Measurements from ENCODE around the gene ABCA12. TPM values are rescaled to one million over a fixed set of nuclear protein-coding genes. Genes with fewer than 3 reads are reported as not detected.

The ABCA12 gene
- total RNA-seq, 1 experiment from 2014 or later = 0.05 TPM

DNA sequence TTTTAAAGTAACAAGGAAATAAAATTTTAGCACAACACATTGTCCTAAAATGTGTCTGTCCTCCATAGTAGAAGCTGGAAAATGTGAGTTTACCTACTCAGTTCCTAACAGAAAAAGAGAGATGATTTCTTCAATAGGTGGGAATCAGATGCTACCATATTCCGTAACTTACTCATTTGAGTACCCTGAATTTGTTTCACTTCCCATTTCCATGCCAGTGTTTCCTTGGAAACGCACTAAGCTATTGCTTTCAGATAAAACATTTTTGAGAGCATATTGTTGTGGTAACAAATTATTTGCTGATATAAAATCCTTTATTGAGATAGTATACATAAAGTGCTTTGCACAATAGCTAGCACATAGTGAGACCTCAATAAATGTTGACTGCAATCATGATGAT is 191.5 kb downstream of the ABCA12 start:
- DNase-seq (ENCODE audit: low spot score) = no peak

GRCh38 chr2:214934006-214934405 is 204.4 kb downstream of the ABCA12 start:
- no peak for DNase-seq (ENCODE audit: low spot score)

GRCh38 chr2:214904634-214905033 is 233.8 kb downstream of the ABCA12 start:
- DNase-seq (ENCODE audit: low spot score) = no peak

DNA sequence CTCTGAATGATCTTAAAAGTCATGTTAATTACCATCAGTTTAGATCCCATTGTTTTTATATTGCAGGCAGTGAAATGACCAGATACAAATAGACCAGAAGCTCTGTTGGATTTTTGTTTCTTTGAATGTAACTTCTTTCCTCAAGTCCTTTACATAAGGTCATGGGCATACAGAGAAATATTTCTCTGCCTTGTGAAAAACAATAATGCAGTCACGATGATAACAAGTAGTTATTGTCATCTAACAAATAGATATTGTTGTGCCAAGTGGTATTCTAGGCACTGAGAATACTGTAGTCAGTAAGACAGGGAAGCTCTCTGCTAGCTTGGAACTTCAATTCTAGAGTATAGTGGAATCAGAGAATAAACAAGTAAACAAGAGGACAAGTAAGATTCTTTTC is 234.2 kb downstream of the ABCA12 start:
- DNase-seq (ENCODE audit: low spot score) = no peak

GRCh38 chr2:214902286-214902685 is 236.1 kb downstream of the ABCA12 start:
- DNase-seq (ENCODE audit: low spot score) = no peak

DNA sequence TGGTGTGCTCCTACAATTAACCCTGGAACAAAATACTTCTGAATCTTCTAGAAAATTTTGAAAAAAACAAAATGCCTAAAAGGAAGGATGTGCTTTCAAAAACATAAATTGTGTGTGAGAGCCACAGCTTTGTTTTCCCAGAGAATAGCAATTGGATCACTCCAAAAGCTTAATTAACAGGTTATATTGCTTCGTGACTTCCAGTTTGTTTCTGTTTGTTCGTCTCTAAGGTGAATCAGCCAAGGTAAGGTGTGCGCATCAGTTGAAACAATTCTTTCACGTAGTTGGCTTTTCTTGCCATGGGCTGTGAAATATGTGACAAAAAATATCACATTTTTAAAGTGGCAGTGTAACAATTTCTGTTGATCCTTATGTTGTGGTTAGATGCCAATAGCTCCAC is 238.7 kb downstream of the ABCA12 start:
- no peak for DNase-seq (ENCODE audit: low spot score)

GRCh38 chr2:214896274-214896673 is 242.2 kb downstream of the ABCA12 start:
- no peak for DNase-seq (ENCODE audit: low spot score)

- no peak for DNase-seq (ENCODE audit: low spot score)
Measured at GRCh38 chr2:214895469-214895868, 243.0 kb downstream of the ABCA12 start.

DNA sequence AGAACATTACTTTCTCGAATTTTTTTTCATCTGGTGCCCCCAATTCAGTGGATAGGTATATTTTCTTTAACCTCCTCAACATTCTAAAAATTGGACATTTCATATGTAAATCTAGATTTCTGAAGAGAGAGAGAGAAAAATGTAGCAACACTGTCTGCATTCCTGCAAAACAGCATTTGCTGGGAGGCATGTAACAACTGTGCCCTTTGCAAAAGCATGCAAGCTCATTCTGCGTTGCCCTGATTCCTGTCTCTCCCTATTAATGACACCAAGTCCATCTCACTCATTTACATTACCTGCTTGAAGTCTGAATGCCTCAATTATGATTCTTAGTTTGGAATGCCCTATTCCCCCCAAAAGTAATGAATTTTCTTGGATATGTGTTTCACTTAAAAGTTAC is 249.1 kb downstream of the ABCA12 start:
- no peak for DNase-seq (ENCODE audit: low spot score)

DNA sequence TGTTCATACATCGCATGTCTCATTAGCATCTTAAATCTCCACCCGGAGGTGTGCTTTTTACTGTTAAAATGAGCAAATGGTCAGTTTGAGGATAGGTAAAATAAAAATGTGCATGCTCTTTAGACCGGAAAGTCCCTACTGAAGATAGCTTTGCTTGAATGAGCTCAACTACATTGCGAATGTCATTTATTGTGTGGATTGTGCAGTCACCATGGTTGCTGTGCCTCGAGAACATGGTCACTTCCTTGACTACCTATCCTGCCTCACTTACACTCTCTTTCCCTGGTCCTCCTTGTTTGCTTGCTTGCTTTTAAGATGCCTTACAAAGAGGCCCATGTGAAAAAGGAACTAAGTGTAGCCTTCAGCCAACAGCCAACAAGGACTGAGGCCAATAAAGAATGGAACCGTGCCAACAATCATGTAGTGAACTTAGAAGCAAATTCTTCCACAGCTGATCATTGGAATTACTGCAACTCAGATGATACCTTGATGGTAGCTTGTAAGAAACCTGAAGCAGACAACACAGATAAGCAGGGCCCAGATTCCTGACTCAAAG is 256.7 kb downstream of the ABCA12 start:
- no peak for DNase-seq (ENCODE audit: low spot score)

Other genes starting within 250 kb of the ABCA12 start
- 28.3 and 33.2 TPM in 2 replicates for gene ATIC, start 173.4 kb upstream of the ABCA12 start, total RNA-seq (2014; rRNA removed; shearing (Covaris generic))

Data from A172 (cell line).